RPMI8226 (cell line): ENCODE results near the gene ACE.

ENCODE experiments used
- DNase-seq: peaks from one replicate; pipeline ENCODE4 v3.0.0-alpha.2; 2015

The ACE gene

DNA sequence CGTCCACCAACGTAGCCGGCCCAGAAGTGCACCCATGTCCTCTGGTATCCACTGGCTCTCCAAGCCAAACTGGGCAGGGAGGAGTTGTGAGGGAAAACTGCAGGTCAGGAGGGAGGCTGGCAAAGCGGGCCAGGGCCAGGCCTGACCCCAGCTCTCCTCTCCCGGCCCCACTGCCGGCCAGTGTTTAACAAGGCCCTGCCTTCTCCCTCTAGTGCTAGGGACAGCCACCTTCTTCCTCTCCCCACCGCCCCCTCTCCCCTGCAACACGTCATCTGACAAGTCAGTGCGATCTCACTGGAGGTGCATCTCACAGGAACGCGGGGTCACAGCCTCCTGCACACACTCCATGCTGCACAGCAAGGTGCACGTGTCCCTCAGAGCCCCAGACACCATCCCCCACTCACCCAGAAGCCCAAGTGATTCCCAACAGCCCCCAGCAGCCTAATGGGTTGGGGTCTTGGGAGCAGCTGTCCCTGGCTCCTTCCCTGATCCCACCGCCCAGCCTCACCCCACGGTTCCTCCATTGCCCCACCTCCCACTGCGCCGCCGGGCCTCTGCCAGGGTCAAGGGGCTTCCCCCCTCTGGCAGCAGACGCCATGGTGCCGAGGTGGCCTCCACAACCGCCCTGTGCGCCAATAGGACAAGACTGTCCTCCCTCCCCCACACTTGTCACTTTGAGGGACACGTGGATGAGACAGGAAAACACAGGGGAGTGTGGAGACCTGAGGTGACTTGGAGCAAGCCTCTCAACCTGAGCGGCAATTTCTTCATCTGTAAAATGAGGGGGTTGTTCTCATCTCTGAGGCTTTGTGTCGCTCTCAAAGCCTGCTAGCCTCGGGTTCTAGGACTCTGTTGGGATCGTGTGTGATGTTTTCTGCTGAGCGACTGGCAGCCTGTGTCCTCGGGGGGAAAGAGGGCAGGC is 1.1 kb upstream of the ACE start:
- no peak for DNase-seq

DNA sequence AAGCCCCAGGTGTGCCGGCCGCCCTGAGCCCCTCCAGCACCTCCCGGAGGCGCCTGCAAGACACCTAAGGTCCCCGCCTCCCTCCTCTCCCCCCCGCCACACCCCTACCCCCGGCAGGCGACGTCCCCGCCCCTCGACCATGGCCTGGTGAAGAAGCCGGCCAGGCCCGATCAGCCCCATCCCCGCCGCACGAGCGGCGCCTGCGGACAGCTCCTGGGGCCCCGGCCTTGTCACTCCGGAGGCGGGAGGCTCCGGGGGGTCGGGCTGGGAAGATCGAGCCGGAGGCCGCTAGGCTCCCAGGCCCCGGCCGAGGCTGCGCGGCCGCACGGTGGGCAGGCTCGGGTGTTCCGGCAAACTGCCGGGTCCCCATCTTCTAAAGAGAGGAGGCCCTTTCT is 405 bp upstream of the ACE start:
- DNase-seq = peak; percentile 28

DNA sequence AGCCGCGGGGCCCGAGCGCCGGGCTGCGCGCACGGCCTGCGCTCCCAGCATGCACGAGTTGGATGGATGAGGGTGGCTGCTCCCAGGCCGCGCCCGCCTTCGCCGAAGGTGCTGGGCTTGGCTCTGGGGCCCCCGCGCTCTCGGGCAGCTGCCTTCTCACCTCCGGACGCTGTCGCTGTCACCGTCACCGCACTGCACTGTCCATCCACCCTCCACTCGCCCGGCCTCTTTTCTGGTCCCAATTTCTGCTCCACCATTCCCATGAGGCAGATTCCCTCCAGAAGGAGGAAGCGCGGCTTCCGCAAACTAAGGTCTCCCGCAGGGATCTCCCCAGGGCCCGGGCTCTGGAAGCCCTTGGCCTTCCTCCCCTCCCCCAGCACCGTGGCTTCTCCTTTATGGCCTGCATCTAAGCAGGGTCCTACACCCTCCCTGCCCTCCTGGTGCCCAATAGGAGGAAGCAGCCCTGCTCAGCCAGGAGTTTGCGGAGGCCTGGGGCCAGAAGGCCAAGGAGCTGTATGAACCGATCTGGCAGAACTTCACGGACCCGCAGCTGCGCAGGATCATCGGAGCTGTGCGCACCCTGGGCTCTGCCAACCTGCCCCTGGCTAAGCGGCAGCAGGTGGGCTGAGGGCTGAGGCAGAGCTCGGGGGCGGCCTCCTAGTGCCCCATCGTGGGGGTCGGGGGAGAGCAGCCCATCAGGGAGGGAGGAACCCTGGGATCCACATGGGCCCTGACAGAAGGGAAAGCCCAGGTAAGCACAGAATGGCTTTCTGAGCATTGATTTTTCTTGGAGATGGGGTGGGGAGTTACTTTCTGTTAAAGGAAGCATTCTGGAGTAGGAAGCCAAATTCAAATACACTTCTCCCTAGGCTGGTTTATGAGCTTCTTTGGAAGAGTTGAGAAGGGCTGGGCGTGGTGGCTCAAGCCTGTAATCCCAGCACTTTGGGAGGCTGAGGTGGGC is 899 bp downstream of the ACE start:
- DNase-seq = peak; percentile 23

DNA sequence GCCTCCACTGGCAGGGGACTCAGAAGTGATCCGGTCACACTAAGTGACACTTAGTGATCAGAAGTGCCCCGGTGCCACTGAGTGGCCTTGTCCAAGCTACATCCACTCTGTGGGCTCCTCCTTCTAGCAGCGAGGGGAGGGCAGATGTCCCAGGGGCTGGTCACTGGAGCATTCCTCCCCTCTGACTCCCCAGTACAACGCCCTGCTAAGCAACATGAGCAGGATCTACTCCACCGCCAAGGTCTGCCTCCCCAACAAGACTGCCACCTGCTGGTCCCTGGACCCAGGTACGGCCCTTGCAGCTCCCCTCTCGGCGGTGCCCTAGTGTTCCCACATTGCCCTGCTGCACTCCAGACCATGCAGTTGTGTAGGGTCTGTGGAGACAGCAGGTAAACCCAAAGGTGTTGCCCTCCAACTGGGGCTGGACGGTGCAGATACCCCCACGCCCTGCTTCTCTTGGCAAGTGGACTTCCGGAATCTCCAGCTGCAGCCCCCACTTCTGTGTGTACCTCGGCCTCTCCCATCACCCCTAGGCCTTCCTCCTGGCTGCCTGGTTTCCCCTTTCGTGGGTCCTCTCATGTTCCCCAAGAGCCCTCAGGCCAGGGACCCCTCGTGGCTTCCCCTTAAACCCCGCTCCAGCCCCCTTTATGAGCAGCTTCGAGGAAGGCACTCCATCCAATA is 2.1 kb downstream of the ACE start:
- DNase-seq = peak; percentile 85

DNA sequence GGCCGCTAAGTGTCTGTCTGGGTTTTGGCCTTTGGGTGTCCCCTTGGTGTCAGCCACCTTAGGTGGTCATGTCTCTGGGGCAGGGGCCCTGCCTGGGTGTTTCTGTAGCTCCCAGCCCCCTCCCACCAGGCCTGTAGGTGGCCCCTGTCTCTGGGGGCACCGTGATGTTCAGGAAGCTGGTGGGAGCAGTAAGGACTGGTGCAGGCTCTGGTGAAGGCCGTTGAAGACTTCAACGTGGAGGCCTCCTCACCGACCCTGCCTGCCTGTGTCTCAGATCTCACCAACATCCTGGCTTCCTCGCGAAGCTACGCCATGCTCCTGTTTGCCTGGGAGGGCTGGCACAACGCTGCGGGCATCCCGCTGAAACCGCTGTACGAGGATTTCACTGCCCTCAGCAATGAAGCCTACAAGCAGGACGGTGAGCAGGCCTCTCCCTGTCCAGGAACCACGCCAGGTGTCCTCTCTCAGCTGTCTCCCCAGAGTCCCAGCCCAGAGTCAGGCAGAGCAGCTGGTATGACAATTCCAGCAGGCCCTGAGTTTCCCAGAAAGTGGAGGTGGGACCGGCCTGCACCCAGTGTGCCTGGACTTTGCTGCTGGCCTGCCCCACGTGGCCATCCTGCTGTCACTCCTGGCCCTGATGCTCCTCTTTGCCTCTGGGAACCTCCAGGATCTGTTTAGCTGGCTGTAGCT is 2.8 kb downstream of the ACE start:
- no peak for DNase-seq

DNA sequence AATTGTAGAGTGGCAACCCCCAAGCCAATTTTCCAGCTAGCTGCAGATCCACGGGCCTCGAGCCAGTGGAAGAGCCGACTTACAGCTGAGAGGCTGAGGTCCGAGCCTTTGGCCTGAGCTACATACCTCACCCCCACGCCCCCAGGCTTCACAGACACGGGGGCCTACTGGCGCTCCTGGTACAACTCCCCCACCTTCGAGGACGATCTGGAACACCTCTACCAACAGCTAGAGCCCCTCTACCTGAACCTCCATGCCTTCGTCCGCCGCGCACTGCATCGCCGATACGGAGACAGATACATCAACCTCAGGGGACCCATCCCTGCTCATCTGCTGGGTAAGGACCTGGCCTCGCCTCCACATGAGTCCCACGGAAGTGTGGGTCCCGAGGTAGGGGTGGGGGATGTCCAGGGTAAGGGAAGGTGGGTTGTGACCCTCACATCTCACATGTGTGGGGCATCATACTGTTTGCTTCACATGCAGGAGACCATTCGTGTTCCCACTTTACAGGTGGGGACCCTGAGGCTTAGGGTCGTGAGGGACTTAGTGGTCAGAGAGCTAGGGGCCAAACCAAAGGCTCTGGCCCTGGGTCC is 3.4 kb downstream of the ACE start:
- DNase-seq = no peak

DNA sequence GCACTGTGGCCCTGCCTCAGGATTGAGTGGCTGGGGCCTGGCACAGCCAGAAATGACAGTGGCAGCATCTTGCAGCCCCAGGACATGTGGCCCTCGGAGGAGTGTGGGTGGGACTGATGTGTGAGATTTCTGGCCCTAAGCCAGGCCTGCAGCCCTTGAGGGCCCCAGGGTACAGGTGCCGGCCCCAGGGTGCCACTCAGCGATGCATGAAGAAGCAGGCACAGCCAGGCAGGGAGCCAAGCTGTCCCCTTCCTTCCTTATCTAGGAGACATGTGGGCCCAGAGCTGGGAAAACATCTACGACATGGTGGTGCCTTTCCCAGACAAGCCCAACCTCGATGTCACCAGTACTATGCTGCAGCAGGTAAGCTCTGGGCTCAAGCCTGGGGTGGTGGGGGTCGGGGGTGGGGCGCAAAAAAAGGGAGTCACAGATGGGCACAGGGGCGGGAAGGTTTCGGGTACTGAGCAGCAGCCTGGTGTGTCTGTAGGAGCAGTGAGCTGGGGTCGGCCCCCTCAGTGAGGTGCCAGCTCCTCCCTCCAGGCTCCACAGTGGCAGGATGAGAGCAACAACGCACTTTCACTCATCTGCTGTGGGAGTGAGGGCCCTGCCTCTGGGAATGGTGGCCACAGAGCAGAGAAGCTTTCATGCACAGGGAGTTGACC is 4.1 kb downstream of the ACE start:
- peak; percentile 66 for DNase-seq

DNA sequence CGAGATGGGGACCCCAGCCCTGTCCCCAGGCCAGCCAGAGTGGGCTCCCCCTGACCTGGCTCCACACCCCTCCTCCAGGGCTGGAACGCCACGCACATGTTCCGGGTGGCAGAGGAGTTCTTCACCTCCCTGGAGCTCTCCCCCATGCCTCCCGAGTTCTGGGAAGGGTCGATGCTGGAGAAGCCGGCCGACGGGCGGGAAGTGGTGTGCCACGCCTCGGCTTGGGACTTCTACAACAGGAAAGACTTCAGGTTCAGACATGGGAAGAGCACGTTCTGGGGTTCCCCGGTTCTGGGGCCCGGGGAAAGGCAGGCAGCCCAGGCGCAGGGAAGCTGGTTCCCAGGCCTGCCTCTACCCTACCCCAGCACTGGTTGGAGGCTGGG is 4.6 kb downstream of the ACE start:
- DNase-seq = no peak

DNA sequence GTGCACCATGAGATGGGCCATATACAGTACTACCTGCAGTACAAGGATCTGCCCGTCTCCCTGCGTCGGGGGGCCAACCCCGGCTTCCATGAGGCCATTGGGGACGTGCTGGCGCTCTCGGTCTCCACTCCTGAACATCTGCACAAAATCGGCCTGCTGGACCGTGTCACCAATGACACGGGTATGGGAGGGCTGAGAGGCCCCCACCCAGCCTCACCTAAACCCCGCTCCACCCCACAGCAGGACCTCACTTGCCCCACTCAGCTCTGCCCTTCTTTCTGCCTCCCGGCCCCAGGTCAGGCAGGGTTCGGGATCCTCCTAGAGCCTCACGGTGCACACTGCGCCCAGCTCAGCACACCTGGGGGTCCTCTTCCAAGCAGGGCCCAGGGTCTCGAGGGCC is 5.6 kb downstream of the ACE start:
- DNase-seq = no peak

DNA sequence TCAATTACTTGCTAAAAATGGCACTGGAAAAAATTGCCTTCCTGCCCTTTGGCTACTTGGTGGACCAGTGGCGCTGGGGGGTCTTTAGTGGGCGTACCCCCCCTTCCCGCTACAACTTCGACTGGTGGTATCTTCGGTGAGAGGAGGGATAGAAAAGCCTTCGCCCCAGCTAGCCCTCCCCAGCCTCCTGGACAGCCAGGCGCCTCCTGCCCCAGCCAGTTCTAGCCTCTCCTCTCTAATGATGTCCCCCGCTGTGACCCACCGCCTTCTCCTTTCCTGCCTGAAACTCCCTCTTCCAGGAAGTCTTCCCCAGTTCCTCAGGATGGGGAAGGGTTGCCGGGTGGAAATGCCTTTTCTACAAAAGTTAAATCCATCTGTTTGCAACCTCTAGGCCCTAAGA is 6.2 kb downstream of the ACE start:
- no peak for DNase-seq

DNA sequence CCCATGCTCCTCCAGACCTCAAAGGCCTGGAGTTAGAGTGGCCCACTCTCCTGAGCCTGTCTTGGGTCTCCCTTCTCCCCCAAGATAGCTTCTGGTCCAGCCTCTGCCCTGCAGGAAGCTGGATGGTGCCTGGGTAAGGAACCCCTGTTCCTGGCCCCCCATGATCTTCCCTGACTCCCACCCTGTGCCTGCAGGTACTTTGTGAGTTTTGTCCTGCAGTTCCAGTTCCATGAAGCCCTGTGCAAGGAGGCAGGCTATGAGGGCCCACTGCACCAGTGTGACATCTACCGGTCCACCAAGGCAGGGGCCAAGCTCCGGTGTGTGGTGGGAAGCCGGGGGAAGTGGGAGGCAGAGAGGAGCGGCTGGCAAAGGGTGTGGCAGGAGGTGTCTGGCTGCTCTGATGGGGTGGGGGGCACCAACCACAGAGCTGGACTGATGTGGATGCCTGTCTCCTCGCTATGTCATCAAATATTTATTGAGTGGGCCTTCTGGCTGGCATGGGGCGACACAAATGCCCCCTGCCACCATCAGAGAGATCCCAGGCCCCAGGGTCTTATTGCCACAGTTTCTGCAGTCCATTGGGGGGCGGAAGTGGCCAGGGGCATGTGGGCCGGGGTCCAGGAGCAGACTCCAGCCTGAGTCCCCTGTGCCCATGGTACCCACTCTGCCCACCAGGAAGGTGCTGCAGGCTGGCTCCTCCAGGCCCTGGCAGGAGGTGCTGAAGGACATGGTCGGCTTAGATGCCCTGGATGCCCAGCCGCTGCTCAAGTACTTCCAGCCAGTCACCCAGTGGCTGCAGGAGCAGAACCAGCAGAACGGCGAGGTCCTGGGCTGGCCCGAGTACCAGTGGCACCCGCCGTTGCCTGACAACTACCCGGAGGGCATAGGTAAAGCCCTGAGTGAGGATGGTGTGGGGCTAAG is 7.1 kb downstream of the ACE start:
- no peak for DNase-seq

DNA sequence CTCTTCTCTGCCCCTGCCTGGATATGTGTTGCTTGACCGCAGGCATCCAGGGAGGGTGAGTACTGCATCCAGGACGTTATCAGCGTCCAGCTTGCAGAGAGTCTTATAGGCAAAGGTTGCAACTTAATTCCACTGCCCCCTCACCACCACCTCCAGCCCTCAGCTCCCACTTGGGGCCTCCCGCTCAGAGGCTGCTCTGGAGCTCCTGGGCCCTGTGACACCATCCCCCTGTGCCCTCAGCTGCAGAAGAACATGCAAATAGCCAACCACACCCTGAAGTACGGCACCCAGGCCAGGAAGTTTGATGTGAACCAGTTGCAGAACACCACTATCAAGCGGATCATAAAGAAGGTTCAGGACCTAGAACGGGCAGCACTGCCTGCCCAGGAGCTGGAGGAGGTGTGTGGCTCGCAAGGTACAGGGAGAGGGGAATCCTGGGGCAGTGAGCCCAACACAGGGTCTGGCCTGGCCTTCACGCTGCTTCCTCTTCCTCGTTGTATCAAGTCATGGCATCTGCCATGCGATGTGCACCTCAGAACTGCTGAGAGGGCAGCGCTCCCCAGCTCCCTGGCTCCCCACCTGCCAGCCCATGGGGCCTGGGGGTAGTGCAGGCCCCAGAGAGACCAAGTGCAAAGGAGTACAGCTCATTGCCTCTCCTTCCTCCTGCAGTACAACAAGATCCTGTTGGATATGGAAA is 9.6 kb downstream of the ACE start:
- peak; percentile 35 for DNase-seq

DNA sequence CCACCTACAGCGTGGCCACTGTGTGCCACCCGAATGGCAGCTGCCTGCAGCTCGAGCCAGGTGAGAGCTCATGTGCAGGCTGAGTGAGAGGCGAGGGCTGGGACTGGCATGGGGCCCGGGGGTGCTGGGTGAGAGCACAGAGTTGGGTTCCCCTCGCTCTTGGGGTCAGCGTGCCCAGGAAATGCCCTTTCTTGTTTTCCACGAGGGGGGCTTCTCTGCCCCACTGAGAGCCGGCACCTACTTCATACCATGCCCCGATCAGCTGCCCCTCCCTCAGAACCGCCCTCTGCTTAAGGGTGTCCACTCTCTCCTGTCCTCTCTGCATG is 10.1 kb downstream of the ACE start:
- DNase-seq = no peak

DNA sequence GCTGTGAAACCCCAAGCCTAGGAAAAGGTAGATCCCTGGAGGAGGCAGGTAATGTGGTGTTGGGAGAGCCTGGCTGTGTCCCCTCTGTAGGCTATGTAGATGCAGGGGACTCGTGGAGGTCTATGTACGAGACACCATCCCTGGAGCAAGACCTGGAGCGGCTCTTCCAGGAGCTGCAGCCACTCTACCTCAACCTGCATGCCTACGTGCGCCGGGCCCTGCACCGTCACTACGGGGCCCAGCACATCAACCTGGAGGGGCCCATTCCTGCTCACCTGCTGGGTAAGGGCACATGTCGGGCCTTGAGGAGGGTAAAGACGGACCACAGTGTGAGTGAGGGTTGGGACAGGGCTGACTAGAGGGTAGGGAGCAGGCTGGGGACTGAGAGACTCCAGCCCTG is 12.0 kb downstream of the ACE start:
- no peak for DNase-seq

DNA sequence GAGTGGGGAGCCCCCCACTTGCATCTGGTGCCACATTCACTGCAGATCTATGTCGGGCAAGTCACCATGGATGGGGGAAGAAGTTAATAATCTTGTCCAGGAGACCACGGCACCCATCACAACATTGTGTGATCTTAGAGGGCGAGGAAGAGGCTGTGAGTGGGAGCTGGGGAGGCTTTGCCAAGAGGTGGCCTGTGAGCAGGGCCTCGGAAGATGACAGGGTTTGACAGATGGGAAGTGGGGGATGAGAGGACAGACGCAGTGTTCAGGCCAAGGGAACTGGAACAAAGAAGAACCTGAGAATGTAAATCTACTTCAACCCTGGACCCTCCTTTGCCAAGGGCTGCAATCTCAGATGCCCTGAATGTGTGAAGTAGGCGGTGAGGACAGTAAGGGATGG is 12.4 kb downstream of the ACE start:
- DNase-seq = no peak

DNA sequence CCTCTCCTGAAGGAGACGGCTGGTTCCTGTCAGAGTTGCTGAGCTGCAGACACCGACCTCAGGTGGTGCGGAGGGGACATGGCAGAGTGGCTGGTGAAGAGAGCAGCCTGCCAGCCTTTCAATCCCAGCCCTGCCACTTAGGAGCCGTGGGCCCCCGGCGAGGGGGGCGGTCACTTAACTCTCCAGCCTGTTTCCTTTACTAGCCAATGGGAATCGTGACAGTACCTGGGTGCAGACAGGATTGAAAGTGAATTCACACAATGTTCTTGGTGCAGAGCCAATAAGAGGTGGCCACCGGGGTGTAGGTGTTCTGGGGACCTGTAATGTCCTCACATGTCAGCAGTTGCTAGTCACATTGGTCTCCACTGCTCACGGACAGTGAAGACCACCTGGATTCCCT is 13.5 kb downstream of the ACE start:
- DNase-seq = peak; percentile 40

DNA sequence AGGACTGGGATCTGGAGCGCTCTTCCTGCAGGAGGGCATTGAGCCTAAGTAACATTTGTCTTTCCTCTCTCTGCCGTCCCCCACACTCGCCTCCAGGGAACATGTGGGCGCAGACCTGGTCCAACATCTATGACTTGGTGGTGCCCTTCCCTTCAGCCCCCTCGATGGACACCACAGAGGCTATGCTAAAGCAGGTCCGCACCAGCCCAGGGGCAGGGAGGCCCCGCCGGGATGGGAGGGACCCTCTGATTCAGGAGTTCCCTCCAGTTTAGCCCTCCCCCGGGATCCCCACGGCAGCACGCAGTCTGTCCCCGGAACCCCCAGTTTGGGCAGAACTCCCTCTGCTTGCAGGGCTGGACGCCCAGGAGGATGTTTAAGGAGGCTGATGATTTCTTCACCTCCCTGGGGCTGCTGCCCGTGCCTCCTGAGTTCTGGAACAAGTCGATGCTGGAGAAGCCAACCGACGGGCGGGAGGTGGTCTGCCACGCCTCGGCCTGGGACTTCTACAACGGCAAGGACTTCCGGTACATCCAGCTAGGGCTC is 14.1 kb downstream of the ACE start:
- DNase-seq = no peak

DNA sequence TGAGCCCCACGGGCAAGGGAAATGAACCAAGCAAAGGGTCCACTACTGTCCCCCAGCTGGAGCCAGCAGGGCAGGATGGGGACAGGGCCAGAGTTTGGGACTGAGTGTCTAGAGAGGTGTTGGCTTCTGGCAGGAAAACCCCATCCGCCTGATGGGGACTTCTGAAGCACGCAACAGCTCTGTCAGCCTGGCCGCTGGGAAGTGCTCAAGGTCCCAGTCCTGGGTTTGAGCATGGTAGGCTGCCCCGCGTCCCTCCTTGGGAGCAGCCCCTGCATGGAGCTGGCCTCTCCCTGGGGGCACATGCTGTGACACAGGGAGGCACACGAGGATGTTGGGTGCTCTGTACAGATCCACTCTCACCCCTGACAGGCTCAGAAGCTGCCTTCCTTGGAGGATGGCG is 14.6 kb downstream of the ACE start:
- no peak for DNase-seq

DNA sequence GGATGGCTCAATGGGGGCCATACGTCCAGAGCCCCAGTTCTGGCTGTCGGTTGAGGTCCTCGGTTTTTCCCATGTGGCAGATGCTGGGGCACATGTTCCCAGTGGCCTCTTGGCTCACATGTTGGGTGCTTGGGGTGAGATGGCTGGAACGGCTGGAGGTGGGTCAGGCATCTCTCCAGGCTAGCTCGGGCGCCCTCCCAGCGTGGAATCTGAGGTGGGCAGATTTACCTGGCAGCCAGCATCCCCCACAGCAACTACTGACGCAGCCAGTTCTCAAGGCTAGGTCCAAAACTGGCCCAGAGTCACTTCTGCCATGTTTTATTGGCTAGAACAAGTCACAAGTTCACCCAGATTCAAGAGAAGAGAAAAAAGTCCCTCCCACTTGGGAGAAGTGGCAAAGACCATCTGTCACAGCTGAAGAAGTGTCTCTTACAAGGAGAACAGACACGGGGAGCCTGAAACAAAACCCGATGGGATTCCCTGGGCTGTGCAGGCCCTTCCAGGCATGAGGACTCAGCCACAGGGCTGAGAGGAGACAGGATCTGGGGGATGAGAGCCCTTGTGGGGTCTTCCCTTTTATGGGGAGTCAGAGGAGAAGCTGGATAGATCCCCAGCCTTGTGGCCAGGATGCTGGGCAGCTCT is 15.2 kb downstream of the ACE start:
- no peak for DNase-seq
